ENCODE data around the gene PNP.

The PNP gene

DNA sequence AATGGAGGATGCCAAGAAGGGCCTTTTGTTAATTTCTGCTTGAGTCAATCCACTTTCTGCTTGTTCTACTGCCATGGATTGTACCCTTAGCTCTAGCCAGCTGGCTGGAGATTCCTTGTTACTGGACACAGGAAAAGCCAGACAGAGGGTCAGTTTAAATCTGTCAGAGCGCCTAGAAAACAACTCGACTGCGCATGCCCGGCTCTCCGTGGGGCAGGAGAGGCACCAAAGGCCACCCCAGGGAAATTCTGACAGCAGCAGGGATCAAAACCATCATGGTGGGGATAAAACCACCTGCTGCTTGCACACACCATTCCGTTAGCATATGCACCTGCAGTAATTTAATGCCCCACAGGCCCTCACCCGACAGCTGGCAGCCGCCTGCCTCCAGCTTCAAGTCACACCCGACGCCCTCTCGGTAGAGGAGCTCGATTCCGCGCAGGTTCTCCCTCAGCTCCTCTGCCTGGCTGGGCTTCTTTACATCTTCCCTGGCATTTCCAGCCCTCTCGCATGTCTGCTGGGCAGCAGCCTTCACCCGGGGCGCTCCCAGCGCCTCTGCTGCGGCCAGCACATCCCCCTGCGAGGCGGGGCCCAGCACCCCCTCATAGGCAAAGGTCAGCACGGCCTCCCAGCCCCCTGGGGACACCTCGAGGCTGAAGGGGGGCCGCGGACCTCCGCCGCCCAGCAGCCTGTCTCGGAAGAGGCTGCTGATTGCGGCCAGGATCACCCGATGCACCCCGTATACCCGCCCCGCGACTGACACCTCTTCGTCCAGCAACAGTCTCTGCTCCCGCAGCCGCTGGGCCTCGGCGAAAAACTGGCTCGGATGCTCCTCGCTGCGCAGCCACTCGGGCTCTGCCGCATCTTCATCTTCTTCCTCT is 34.3 kb upstream of the PNP start:
- Histone ChIP-seq H3K36me3 (replicated peaks; ENCODE audit: insufficient read depth, low read length) (no peaks in the 10 kb centered on the region), H3K27ac (ENCODE audit: low read length) (no peak overlapping the region), H3K4me2 (ENCODE audit: low read depth, low read length) (no peak overlapping the region), H3K4me3 (ENCODE audit: low read length) (no peak overlapping the region), H3K9me3 (replicated peaks; ENCODE audit: insufficient read depth, low read length) (no peaks in the 10 kb centered on the region), H3K9ac (ENCODE audit: low read length) (no peak overlapping the region), H4K20me1 (ENCODE audit: insufficient read depth, low read length) (no peaks in the 10 kb centered on the region), H3K27me3 (replicated peaks; ENCODE audit: insufficient read depth, low read length) (no peaks in the 10 kb centered on the region), H3K79me2 (ENCODE audit: low read length) (no peaks in the 10 kb centered on the region), H3F3A (ENCODE audit: insufficient read depth, low read length) (no peaks in the 10 kb centered on the region), H2AFZ (ENCODE audit: low read length) (no peak overlapping the region), H3K9me2 (replicated peaks; ENCODE audit: insufficient read depth, low read length) (no peaks in the 10 kb centered on the region), H3K4me1 (ENCODE audit: low read length) (no peaks in the 10 kb centered on the region)
- no peak for DNase-seq
- TF ChIP-seq, protein P1, sequence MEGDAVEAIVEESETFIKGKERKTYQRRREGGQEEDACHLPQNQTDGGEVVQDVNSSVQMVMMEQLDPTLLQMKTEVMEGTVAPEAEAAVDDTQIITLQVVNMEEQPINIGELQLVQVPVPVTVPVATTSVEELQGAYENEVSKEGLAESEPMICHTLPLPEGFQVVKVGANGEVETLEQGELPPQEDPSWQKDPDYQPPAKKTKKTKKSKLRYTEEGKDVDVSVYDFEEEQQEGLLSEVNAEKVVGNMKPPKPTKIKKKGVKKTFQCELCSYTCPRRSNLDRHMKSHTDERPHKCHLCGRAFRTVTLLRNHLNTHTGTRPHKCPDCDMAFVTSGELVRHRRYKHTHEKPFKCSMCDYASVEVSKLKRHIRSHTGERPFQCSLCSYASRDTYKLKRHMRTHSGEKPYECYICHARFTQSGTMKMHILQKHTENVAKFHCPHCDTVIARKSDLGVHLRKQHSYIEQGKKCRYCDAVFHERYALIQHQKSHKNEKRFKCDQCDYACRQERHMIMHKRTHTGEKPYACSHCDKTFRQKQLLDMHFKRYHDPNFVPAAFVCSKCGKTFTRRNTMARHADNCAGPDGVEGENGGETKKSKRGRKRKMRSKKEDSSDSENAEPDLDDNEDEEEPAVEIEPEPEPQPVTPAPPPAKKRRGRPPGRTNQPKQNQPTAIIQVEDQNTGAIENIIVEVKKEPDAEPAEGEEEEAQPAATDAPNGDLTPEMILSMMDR (IDR thresholded peaks at IDR 0.05; ENCODE audit: low read length): no peak
- TF ChIP-seq EZH2phosphoT487 (IDR thresholded peaks at IDR 0.05; ENCODE audit: low read length) (no peak), EZH2 (optimal IDR thresholded peaks at IDR 0.05; ENCODE audit: low read depth, low read length) (no peak)

DNA sequence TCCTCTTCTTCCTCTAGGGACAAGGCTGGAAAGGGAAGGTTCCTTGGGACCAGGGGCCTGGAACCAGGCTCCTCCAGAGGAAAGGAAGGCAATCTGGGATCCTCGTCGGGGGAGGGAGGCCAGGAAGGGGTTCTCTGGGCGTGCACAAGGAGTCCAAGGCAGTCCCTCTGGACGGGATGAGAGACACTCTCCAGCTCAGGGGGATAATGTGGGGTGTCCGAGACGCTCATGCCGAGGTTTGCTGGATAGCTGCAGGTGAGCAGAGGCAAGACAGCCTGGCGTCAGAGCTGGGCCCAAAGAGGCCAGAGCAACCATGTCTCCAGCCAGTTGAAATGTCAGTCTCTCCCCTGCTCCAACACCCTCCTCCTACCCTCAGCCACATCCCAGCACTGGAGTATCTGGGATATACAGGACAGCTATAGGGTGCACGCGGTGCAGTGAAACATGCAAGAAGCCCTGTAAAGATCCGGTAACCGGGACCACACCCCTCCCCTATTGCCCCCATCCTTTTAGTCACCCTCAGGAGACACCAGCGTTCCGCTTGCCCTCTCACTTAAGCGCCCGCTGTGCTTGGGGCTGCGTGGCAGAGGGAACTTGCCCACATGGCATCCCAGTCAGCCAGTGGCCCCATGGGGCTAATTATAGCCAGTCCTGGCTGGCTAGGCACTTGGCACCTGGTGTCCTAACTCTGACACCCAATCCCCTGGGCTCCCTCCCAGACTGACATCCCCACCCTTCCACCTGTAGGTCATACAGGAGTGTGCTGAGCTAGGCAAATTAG is 33.4 kb upstream of the PNP start, which contains the start of gene KLHL33:
Gene KLHL33, minus strand, starts transcription at position 585 of the 781 bp plus-strand sequence. Its CDS starts 355 bp downstream, at position 230.
- Histone ChIP-seq H2AFZ (ENCODE audit: low read length) (no peak within 1 kb of the TSS), H3K36me3 (replicated peaks; ENCODE audit: insufficient read depth, low read length) (no peaks in the 10 kb centered on the region), H3K4me1 (ENCODE audit: low read length) (no peaks in the 10 kb centered on the region), H3K4me3 (ENCODE audit: low read length) (no peak within 1 kb of the TSS), H3K79me2 (ENCODE audit: low read length) (no peaks in the 10 kb centered on the region), H3K27ac (ENCODE audit: low read length) (no peak within 1 kb of the TSS), H3K9me2 (replicated peaks; ENCODE audit: insufficient read depth, low read length) (no peaks in the 10 kb centered on the region), H3F3A (ENCODE audit: insufficient read depth, low read length) (no peaks in the 10 kb centered on the region), H3K9me3 (replicated peaks; ENCODE audit: insufficient read depth, low read length) (no peaks in the 10 kb centered on the region), H3K9ac (ENCODE audit: low read length) (no peak within 1 kb of the TSS), H3K27me3 (replicated peaks; ENCODE audit: insufficient read depth, low read length) (no peaks in the 10 kb centered on the region), H4K20me1 (ENCODE audit: insufficient read depth, low read length) (no peaks in the 10 kb centered on the region), H3K4me2 (ENCODE audit: low read depth, low read length) (no peak within 1 kb of the TSS)
- TF ChIP-seq EZH2 (optimal IDR thresholded peaks at IDR 0.05; ENCODE audit: low read depth, low read length): no peak
- TF ChIP-seq, protein P1 (IDR thresholded peaks at IDR 0.05; ENCODE audit: low read length): no peak
- no peak for TF ChIP-seq EZH2phosphoT487 (IDR thresholded peaks at IDR 0.05; ENCODE audit: low read length)
- no peak for DNase-seq

DNA sequence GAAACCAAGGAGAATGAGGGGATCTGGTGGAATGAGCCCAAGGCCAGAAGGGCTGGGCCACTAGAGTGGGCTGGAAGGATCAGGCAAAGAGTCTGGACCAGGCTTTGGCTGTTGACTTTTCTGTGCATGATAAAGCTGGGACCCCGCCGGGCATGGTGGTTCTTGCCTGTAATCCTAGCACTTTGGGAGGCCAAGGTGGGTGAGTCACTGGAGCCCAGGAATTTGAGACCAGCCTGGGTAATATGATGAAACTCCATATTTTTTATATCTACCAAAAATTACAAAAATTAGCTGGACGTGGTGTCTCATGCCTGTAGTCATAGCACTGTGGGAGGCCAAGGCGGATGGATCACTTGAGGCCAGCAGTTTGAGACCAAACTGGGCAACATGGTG is 32.8 kb upstream of the PNP start:
- H3K4me2 ChIP-seq (ENCODE audit: low read depth, low read length): no peak overlapping the region
- no peaks in the 10 kb centered on the region for H3K27me3 ChIP-seq (replicated peaks; ENCODE audit: insufficient read depth, low read length)
- H3K27ac ChIP-seq (ENCODE audit: low read length): no peak overlapping the region

More for the DNA sequence above, 32.8 kb upstream of the PNP start:
- Histone ChIP-seq H3K79me2 (ENCODE audit: low read length) (no peaks in the 10 kb centered on the region), H3K36me3 (replicated peaks; ENCODE audit: insufficient read depth, low read length) (no peaks in the 10 kb centered on the region), H3F3A (ENCODE audit: insufficient read depth, low read length) (no peaks in the 10 kb centered on the region), H3K9ac (ENCODE audit: low read length) (no peak overlapping the region), H4K20me1 (ENCODE audit: insufficient read depth, low read length) (no peaks in the 10 kb centered on the region), H3K4me3 (ENCODE audit: low read length) (no peak overlapping the region), H3K9me2 (replicated peaks; ENCODE audit: insufficient read depth, low read length) (no peaks in the 10 kb centered on the region), H2AFZ (ENCODE audit: low read length) (no peak overlapping the region), H3K4me1 (ENCODE audit: low read length) (no peaks in the 10 kb centered on the region), H3K9me3 (replicated peaks; ENCODE audit: insufficient read depth, low read length) (no peaks in the 10 kb centered on the region)
- no peak for TF ChIP-seq EZH2phosphoT487 (IDR thresholded peaks at IDR 0.05; ENCODE audit: low read length)
- no peak for TF ChIP-seq EZH2 (optimal IDR thresholded peaks at IDR 0.05; ENCODE audit: low read depth, low read length)
- no peak for DNase-seq

All from MM.1S (cell line).